PC-3 (cell line): ENCODE data around the gene DBP. TPM values are rescaled to one million over a fixed set of nuclear protein-coding genes. Genes with fewer than 3 reads are reported as not detected.
A peak's percentile ranks its signal among the peaks of the same experiment; 100 is the strongest.

Source experiments
- ATAC-seq: fragments of 200-7000 bp; cut with Tn5 transposase; 2 replicates; pipeline ENCODE4 v1.9.1; 2020; ENCODE audit warnings: mild to moderate bottlenecking, moderate library complexity
- BruUV-seq: library from RNA; stranded (reverse); fragments of 400-500 nt; replicated peaks from 2 replicates; lab custom pipeline; 2021; lab: Mats Ljungman, UMichigan
- CTCF ChIA-PET: fragments of 300-600 bp; sonication (Branson Sonifier 250); formaldehyde crosslinking; loops from one replicate; lab custom pipeline; 2022; ENCODE audit warnings: antibody characterized with exemption; lab: Charles Lee
- POLR2A ChIA-PET: fragments of 300-600 bp; sonication (Branson Sonifier 250); formaldehyde crosslinking; loops from one replicate; lab custom pipeline; 2022; ENCODE audit warnings: antibody characterized with exemption; ENCODE audit not compliant: unreplicated experiment; lab: Charles Lee
- DNase-seq: peaks from one replicate; pipeline ENCODE4 v3.0.0-alpha.2; 2015
- H2AFZ ChIP-seq: fragments of 300-600 bp; sonication (generic); 2 replicates; pipeline ENCODE4 v1.6.0; 2016; ENCODE audit warnings: antibody characterized with exemption, low read length
- H3F3A ChIP-seq: fragments of 300-600 bp; sonication (generic); one replicate; pipeline ENCODE4 v1.6.0; 2017; ENCODE audit warnings: antibody characterized with exemption, low read length, control low read depth, mild to moderate bottlenecking; ENCODE audit not compliant: unreplicated experiment
- H3K27ac ChIP-seq: fragments of 300-600 bp; sonication (generic); 2 replicates; pipeline ENCODE4 v1.5.1; 2016; ENCODE audit warnings: mild to moderate bottlenecking, low read length
- H3K27me3 ChIP-seq: fragments of 300-600 bp; sonication (generic); 2 replicates; pipeline ENCODE4 v1.6.1; 2016; ENCODE audit warnings: low read length, mixed read lengths
- H3K36me3 ChIP-seq: fragments of 300-600 bp; sonication (generic); 2 replicates; pipeline ENCODE4 v1.6.1; 2016; ENCODE audit warnings: low read depth, mixed run types, low read length, mixed read lengths
- H3K4me1 ChIP-seq: fragments of 300-600 bp; sonication (generic); 2 replicates; pipeline ENCODE4 v1.5.1; 2016; ENCODE audit warnings: low read length; ENCODE audit not compliant: insufficient read depth
- H3K4me2 ChIP-seq: fragments of 300-600 bp; sonication (generic); 2 replicates; pipeline ENCODE4 v1.6.0; 2016; ENCODE audit warnings: low read length
- H3K4me3 ChIP-seq: fragments of 300-600 bp; sonication (generic); 2 replicates; pipeline ENCODE4 v1.5.1; 2016; ENCODE audit warnings: mild to moderate bottlenecking, low read length, mixed read lengths
- H3K79me2 ChIP-seq: fragments of 300-600 bp; sonication (generic); 2 replicates; pipeline ENCODE4 v1.6.1; 2017; ENCODE audit warnings: low read length, mixed read lengths
- H3K9ac ChIP-seq: fragments of 300-600 bp; sonication (generic); 2 replicates; pipeline ENCODE4 v1.6.0; 2016; ENCODE audit warnings: mild to moderate bottlenecking, low read length
- H3K9me2 ChIP-seq: fragments of 300-600 bp; sonication (generic); replicated peaks from 2 replicates; pipeline ENCODE4 v1.6.1; 2016; ENCODE audit warnings: mixed run types, low read length, mixed read lengths
- H3K9me3 ChIP-seq: fragments of 300-600 bp; sonication (generic); 2 replicates; pipeline ENCODE4 v1.6.1; 2016; ENCODE audit warnings: low read length, mixed read lengths
- H4K20me1 ChIP-seq: fragments of 300-600 bp; sonication (generic); 2 replicates; pipeline ENCODE4 v1.6.1; 2016; ENCODE audit warnings: low read length, mixed read lengths
- EZH2 ChIP-seq: fragments of 300-600 bp; sonication (generic); IDR thresholded peaks from one replicate; pipeline ENCODE4 v1.6.1; 2017; ENCODE audit warnings: antibody characterized with exemption, mild to moderate bottlenecking, low read length; ENCODE audit not compliant: unreplicated experiment
- EZH2phosphoT487 ChIP-seq: fragments of 300-600 bp; sonication (generic); IDR thresholded peaks from 2 replicates; pipeline ENCODE4 v1.6.1; 2018; ENCODE audit warnings: mild to moderate bottlenecking, antibody characterized with exemption, low read length, borderline replicate concordance
- intact Hi-C: fragments of 100-400 bp; cut with micrococcal nuclease; formaldehyde crosslinking; loops from 2 replicates; pipeline ENCODE4 v1.9.0; 2023
- total RNA-seq: library from RNA; depleted of rRNA; stranded (reverse); fragments of >200 nt; gene quantifications from 2 replicates; pipeline ENCODE4 v1.2.3, GENCODE V29; 2014
- TF ChIP-seq, protein P1 (sequence below): fragments of 300-600 bp; sonication (generic); conservative IDR thresholded peaks from 2 replicates; pipeline ENCODE4 v1.5.1; 2017; ENCODE audit warnings: antibody characterized with exemption, low read depth, mild to moderate bottlenecking, low read length

The DBP gene
- total RNA-seq, 1 experiment from 2014 or later = 12.2 TPM

DNA sequence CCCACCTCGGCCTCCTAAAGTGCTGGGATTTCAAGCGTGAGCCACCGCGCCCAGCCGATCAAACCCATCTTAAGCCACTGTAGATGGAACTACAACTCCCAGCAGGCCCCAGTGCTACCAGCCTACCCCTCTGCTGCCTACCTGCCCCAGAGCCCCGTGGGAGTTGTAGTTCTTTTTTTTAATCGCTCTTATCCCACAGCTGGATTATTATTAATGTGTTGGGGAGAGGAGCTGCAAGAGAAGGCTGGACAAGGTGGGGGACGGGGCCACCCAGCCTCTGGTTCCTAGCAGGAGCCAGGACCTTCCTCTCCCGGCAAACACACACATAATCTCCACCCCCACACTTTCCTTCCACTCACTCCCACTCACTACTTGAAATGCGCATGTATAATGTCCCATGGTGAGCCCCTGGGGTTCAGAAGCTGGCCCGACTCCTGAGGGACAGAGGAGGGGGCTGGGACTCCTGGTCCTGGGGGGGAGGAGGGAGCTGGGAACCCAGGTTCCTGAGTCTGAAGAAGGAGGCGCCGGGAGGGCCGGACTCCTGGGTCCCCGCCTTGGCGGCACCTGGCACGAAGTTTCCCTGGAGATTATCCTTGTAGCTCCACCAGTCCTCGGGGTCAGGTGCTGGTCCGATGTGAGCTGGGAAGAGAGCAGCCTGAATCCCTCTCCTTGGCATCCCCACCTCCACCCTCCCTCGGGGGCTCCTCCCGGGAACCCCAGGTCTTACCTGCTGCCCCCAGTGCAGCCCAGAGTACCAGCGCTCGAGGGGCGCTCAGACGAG is 7.8 kb upstream of the DBP start:
- H3K79me2 ChIP-seq = no peaks in the 10 kb centered on the region
- no peaks in the 10 kb centered on the region for H3F3A ChIP-seq
- no peak overlapping the region for H3K27ac ChIP-seq
- DNase-seq (peak; percentile 63), ATAC-seq (peak; percentile 59)
- peak overlapping the region; percentile 92 for H3K4me2 ChIP-seq
- intact Hi-C loops = no loop called here
- no peak overlapping the region for H3K9ac ChIP-seq
- H3K9me3 ChIP-seq = no peaks in the 10 kb centered on the region
- no peaks in the 10 kb centered on the region for H4K20me1 ChIP-seq
- ChIA-PET POLR2A (interaction anchor here (0.6 kb wide), 2 partner anchors 26 to 69 kb away, joined by 3 read pairs; partner anchors contain the start of genes RPL18 and SPHK2), CTCF (interaction anchor here (0.7 to 1.4 kb wide), 4 partner anchors 12 to 140 kb away, joined by 3 to 8 read pairs (median 6); no protein-coding TSS in a partner anchor)
- no peak for TF ChIP-seq EZH2phosphoT487
- H3K9me2 ChIP-seq = no peaks in the 10 kb centered on the region
- BruUV-seq = no TSS peak
- H3K4me1 ChIP-seq = peaks cover 6% of the 10 kb centered on the region; the same call in 1 of the 2 replicates
- peak overlapping the region; percentile 70 for H3K4me3 ChIP-seq
- no peaks in the 10 kb centered on the region for H3K27me3 ChIP-seq
- peak overlapping the region; percentile 96 for H2AFZ ChIP-seq
- no peaks in the 10 kb centered on the region for H3K36me3 ChIP-seq

DNA sequence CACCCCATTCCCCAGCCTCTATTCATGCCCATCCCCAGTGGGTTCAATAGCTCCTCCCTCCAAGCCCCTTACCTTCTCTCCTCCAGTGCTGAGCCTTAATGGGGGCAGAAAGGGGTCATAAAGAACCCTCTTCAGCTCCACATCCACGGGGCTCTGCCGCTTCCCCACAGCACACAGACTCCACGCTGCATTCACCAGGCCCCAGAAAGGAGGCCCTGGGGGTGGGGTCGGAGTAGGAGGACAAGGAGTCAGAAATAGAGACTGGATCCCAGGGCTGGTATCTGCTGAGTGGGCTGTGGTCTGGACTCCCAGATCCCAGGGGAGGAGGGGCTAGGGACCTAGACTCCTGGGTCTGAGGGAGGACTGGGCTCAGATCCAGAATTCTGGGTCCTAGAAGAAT is 7.2 kb upstream of the DBP start:
- TF ChIP-seq, protein P1, sequence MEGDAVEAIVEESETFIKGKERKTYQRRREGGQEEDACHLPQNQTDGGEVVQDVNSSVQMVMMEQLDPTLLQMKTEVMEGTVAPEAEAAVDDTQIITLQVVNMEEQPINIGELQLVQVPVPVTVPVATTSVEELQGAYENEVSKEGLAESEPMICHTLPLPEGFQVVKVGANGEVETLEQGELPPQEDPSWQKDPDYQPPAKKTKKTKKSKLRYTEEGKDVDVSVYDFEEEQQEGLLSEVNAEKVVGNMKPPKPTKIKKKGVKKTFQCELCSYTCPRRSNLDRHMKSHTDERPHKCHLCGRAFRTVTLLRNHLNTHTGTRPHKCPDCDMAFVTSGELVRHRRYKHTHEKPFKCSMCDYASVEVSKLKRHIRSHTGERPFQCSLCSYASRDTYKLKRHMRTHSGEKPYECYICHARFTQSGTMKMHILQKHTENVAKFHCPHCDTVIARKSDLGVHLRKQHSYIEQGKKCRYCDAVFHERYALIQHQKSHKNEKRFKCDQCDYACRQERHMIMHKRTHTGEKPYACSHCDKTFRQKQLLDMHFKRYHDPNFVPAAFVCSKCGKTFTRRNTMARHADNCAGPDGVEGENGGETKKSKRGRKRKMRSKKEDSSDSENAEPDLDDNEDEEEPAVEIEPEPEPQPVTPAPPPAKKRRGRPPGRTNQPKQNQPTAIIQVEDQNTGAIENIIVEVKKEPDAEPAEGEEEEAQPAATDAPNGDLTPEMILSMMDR = no peak
- no peak for TF ChIP-seq EZH2
- no peak for TF ChIP-seq EZH2phosphoT487
- intact Hi-C loops = no loop called here

DNA sequence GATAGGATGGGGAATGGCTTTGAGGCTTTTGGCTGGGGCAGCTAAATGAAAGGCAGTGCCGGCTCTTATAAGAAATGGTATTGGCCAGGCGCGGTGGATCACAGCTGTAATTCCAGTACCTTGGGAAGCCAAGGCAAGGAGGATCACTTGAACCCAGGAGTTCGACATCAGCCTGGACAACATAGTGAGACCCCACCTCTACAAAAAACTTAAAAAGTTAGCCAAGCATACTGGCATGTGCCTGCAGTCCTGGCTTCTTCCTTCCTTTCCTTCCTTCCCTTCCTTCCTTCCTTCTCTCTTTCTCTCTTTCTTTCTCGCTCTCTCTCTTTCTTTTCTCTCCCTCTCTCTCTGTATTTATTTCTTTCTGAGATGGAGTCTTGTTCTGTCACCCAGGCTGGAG is 5.7 kb upstream of the DBP start:
- no TSS peak for BruUV-seq
- H2AFZ ChIP-seq = no peak overlapping the region
- H3K4me1 ChIP-seq = peaks cover 8% of the 10 kb centered on the region; the same call in 1 of the 2 replicates
- no peaks in the 10 kb centered on the region for H3F3A ChIP-seq
- H3K79me2 ChIP-seq = no peaks in the 10 kb centered on the region
- intact Hi-C loops = no loop called here
- no peak overlapping the region for H3K4me2 ChIP-seq
- H4K20me1 ChIP-seq = no peaks in the 10 kb centered on the region
- DNase-seq (no peak), ATAC-seq (no peak)
- TF ChIP-seq EZH2 (no peak), EZH2phosphoT487 (no peak)
- TF ChIP-seq, protein P1 = no peak
- H3K4me3 ChIP-seq = no peak overlapping the region
- CTCF ChIA-PET = no interaction called here
- H3K36me3 ChIP-seq = no peaks in the 10 kb centered on the region
- no peaks in the 10 kb centered on the region for H3K9me3 ChIP-seq
- no peaks in the 10 kb centered on the region for H3K9me2 ChIP-seq
- H3K27me3 ChIP-seq = no peaks in the 10 kb centered on the region
- POLR2A ChIA-PET = no interaction called here
- no peak overlapping the region for H3K9ac ChIP-seq
- H3K27ac ChIP-seq = no peak overlapping the region

More for the DNA sequence above, 7.2 kb upstream of the DBP start:
- Histone ChIP-seq H3K36me3 (no peaks in the 10 kb centered on the region), H3K79me2 (no peaks in the 10 kb centered on the region), H3K9me3 (no peaks in the 10 kb centered on the region), H3K4me2 (no peak overlapping the region), H3K4me3 (no peak overlapping the region), H2AFZ (no peak overlapping the region), H4K20me1 (no peaks in the 10 kb centered on the region), H3K4me1 (peaks cover 6% of the 10 kb centered on the region; the same call in 1 of the 2 replicates), H3K27me3 (no peaks in the 10 kb centered on the region), H3K9ac (no peak overlapping the region), H3K9me2 (no peaks in the 10 kb centered on the region), H3F3A (no peaks in the 10 kb centered on the region), H3K27ac (no peak overlapping the region)
- no TSS peak for BruUV-seq
- no peak for ATAC-seq
- ChIA-PET POLR2A (interaction anchor here (0.6 kb wide), 1 partner anchor 25 kb away, joined by 3 read pairs; the partner anchor contains the start of genes RPL18 and SPHK2), CTCF (no interaction called here)
- DNase-seq = no peak
